Measurements from ENCODE around the gene FAM124A. TPM values are rescaled to one million over a fixed set of nuclear protein-coding genes. Genes with fewer than 3 reads are reported as not detected.

FAM124A gene
- total RNA-seq, 1 experiment from 2014 or later, result 1.1 TPM

DNA sequence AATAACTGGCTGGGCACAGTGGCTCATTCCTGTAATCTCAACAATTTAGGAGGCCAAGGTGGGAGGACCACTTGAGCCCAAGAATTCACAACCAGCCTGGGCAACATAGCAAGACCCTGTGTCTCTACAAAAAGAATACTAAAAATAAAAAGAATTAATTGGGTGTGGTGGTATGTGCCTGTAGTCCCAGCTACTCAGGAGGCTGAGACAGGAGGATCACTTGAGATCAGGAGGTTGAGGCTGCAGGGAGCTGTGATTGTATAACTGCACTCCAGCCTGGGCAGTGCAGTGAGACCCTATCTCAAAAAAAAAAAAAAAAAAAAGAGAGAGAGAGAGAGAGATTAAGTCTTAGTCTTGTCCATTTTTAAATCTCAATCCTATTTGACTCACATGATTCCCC, 81.7 kb downstream of the FAM124A start:
- Histone ChIP-seq H3K4me1 (ENCODE audit: control insufficient read depth, insufficient read depth, low read length) (no peaks in the 10 kb centered on the region), H3K36me3 (ENCODE audit: control insufficient read depth, insufficient read depth, low read length) (no peaks in the 10 kb centered on the region), H3K27ac (ENCODE audit: low read length) (no peak overlapping the region), H3K27me3 (ENCODE audit: control insufficient read depth, insufficient read depth, low read length) (no peaks in the 10 kb centered on the region), H3K4me3 (ENCODE audit: low read depth in 2 of 2, low read length in 2 of 2) (no peak overlapping the region), H3K9me3 (ENCODE audit: control insufficient read depth, insufficient read depth, low read depth, low read length) (no peaks in the 10 kb centered on the region)
- in situ Hi-C loops (cut with HindIII; ENCODE audit: low pct_unique_long_range_greater_than_20kb, low sequenced_read_pairs), result no loop called here
- no TSS peak for BruUV-seq (replicated peaks)
- ATAC-seq (no peak), DNase-seq (ENCODE audit: low read depth, low spot score) (no peak)
- intact Hi-C loops (cut with micrococcal nuclease; ENCODE audit: unreplicated experiment), result no loop called here
- POLR2A ChIA-PET, result no interaction called here
- TF ChIP-seq SIN3A (IDR thresholded peaks at IDR 0.05; ENCODE audit: borderline replicate concordance, insufficient read depth, low read depth, low read length) (no peak), POLR2AphosphoS5 (IDR thresholded peaks at IDR 0.05; ENCODE audit: low read depth, low read length) (no peak), TCF7L2 (IDR thresholded peaks at IDR 0.05; ENCODE audit: low read depth, low read length) (no peak), REST (IDR thresholded peaks at IDR 0.05; ENCODE audit: insufficient read depth in 1 of 2, low read depth in 2 of 2, low read length in 1 of 2) (no peak), CTCF (IDR thresholded peaks at IDR 0.05) (no peak)
- CTCF ChIA-PET, result no interaction called here

GRCh38 chr13:51305271-51305967, 83.2 kb downstream of the FAM124A start:
- BruUV-seq (replicated peaks), result no TSS peak
- ChIA-PET POLR2A (interaction anchor here (0.6 kb wide), 1 partner anchor 282 kb away, joined by 3 read pairs; no protein-coding TSS in a partner anchor), CTCF (no interaction called here)
- Histone ChIP-seq H3K36me3 (ENCODE audit: control insufficient read depth, insufficient read depth, low read length) (no peaks in the 10 kb centered on the region), H3K4me1 (ENCODE audit: control insufficient read depth, insufficient read depth, low read length) (no peaks in the 10 kb centered on the region), H3K4me3 (ENCODE audit: low read depth in 2 of 2, low read length in 2 of 2) (no peak overlapping the region), H3K27ac (ENCODE audit: low read length) (no peak overlapping the region), H3K9me3 (ENCODE audit: control insufficient read depth, insufficient read depth, low read depth, low read length) (no peaks in the 10 kb centered on the region), H3K27me3 (ENCODE audit: control insufficient read depth, insufficient read depth, low read length) (no peaks in the 10 kb centered on the region)
- intact Hi-C loops (cut with micrococcal nuclease; ENCODE audit: unreplicated experiment), result no loop called here
- no peak for TF ChIP-seq SIN3A (IDR thresholded peaks at IDR 0.05; ENCODE audit: borderline replicate concordance, insufficient read depth, low read depth, low read length)
- no peak for TF ChIP-seq REST (IDR thresholded peaks at IDR 0.05; ENCODE audit: insufficient read depth in 1 of 2, low read depth in 2 of 2, low read length in 1 of 2)
- no peak for TF ChIP-seq TCF7L2 (IDR thresholded peaks at IDR 0.05; ENCODE audit: low read depth, low read length)
- TF ChIP-seq POLR2AphosphoS5 (IDR thresholded peaks at IDR 0.05; ENCODE audit: low read depth, low read length), result no peak
- no peak for TF ChIP-seq CTCF (IDR thresholded peaks at IDR 0.05)
- no peak for DNase-seq (ENCODE audit: low read depth, low spot score)
- in situ Hi-C loops (cut with HindIII; ENCODE audit: low pct_unique_long_range_greater_than_20kb, low sequenced_read_pairs), result no loop called here
- ATAC-seq, result no peak

Measured in Panc1 (cell line).